OCI-LY1 (cell line): ENCODE results near the gene MARCHF7.
"Not testable (repeated sequence)": the region's sequence is repeated elsewhere in the genome, so short reads cannot be mapped to it uniquely, and the experiment has no call there.

Source experiments
- H2AFZ ChIP-seq: fragments of 200-600 bp; sonication (generic), shearing (Covaris generic); 2 replicates; pipeline ENCODE4 v1.6.0; 2014; ENCODE audit warnings: antibody characterized with exemption, mild to moderate bottlenecking, low read length
- H3F3A ChIP-seq: fragments of 200-600 bp; sonication (generic), shearing (Covaris generic); 2 replicates; pipeline ENCODE4 v1.6.0; 2014; ENCODE audit warnings: mild to moderate bottlenecking, antibody characterized with exemption, low read length, moderate library complexity; ENCODE audit not compliant: insufficient read depth
- H3K27ac ChIP-seq: fragments of 200-600 bp; sonication (generic); 2 replicates; pipeline ENCODE4 v1.5.1; 2014; ENCODE audit warnings: low read length, mixed run types, mild to moderate bottlenecking, low read depth; ENCODE audit not compliant: poor library complexity, severe bottlenecking
- H3K27me3 ChIP-seq: fragments of 200-600 bp; sonication (generic); 2 replicates; pipeline ENCODE4 v1.6.0; 2014; ENCODE audit warnings: antibody characterized with exemption, mild to moderate bottlenecking, low read length, moderate library complexity; ENCODE audit not compliant: insufficient read depth
- H3K36me3 ChIP-seq: fragments of 200-600 bp; sonication (generic); 2 replicates; pipeline ENCODE4 v1.6.1; 2014; ENCODE audit warnings: mild to moderate bottlenecking, antibody characterized with exemption, low read length, moderate library complexity, mixed read lengths; ENCODE audit not compliant: insufficient read depth
- H3K4me1 ChIP-seq: fragments of 200-600 bp; sonication (generic); 2 replicates; pipeline ENCODE4 v1.5.1; 2014; ENCODE audit warnings: mild to moderate bottlenecking, low read length, moderate library complexity; ENCODE audit not compliant: insufficient read depth, severe bottlenecking
- H3K4me2 ChIP-seq: fragments of 200-600 bp; sonication (generic), shearing (Covaris generic); 2 replicates; pipeline ENCODE4 v1.6.1; 2014; ENCODE audit warnings: low read length
- H3K4me3 ChIP-seq: fragments of 200-600 bp; sonication (generic); 2 replicates; pipeline ENCODE4 v1.5.1; 2014; ENCODE audit warnings: low read length, low read depth, mild to moderate bottlenecking, mixed read lengths; ENCODE audit not compliant: poor library complexity, severe bottlenecking
- H3K79me2 ChIP-seq: fragments of 200-600 bp; shearing (Covaris generic); 2 replicates; pipeline ENCODE4 v1.6.1; 2016; ENCODE audit warnings: mixed run types, low read length, mixed read lengths; ENCODE audit not compliant: insufficient read depth
- H3K9ac ChIP-seq: fragments of 200-600 bp; sonication (generic), shearing (Covaris generic); 2 replicates; pipeline ENCODE4 v1.6.1; 2014; ENCODE audit warnings: mild to moderate bottlenecking, low read length, mixed read lengths
- H3K9me2 ChIP-seq: fragments of 200-600 bp; sonication (generic), shearing (Covaris generic); 2 replicates; pipeline ENCODE4 v1.6.1; 2014; ENCODE audit warnings: low read depth, mild to moderate bottlenecking, low read length, mixed read lengths
- H3K9me3 ChIP-seq: fragments of 200-600 bp; shearing (Covaris generic); 2 replicates; pipeline ENCODE4 v1.6.1; 2014; ENCODE audit warnings: low read length, mixed read lengths
- H4K20me1 ChIP-seq: fragments of 200-600 bp; sonication (generic), shearing (Covaris generic); 2 replicates; pipeline ENCODE4 v1.6.0; 2016; ENCODE audit warnings: mild to moderate bottlenecking, low read length; ENCODE audit not compliant: insufficient read depth
- CTCF ChIP-seq: fragments of 200-600 bp; sonication (generic), shearing (Covaris generic); IDR thresholded peaks from 2 replicates; pipeline ENCODE4 v1.5.1; 2017; ENCODE audit warnings: mild to moderate bottlenecking, antibody characterized with exemption, low read length, moderate library complexity, mixed read lengths
- EZH2 ChIP-seq: fragments of 200-600 bp; sonication (generic), shearing (Covaris generic); IDR thresholded peaks from 2 replicates; pipeline ENCODE4 v1.8.0; 2017; ENCODE audit warnings: borderline replicate concordance, mixed run types, mild to moderate bottlenecking, antibody characterized with exemption, low read length, moderate library complexity, mixed read lengths

Gene MARCHF7

GRCh38 chr2:159712143-159712928 lies at the start of gene MARCHF7:
MARCHF7 (plus strand) TSS chr2:159712506; CDS start chr2:159729023, 16,517 bp downstream.
- Histone ChIP-seq H3K79me2 (peaks cover 49% of the 10 kb centered on the region), H3K9ac (peak within 1 kb of the TSS; percentile 94), H3K4me1 (peaks cover 47% of the 10 kb centered on the region), H3K4me3 (peak within 1 kb of the TSS; percentile 88), H3K36me3 (peaks cover 35% of the 10 kb centered on the region), H4K20me1 (no peaks in the 10 kb centered on the region), H3K9me3 (no peaks in the 10 kb centered on the region), H2AFZ (peak within 1 kb of the TSS; percentile 90), H3F3A (no peaks in the 10 kb centered on the region), H3K4me2 (peak within 1 kb of the TSS; percentile 85), H3K27me3 (no peaks in the 10 kb centered on the region), H3K9me2 (no peaks in the 10 kb centered on the region), H3K27ac (peak within 1 kb of the TSS; percentile 89)
- TF ChIP-seq EZH2, result no peak
- peak; percentile 62 for TF ChIP-seq CTCF

GRCh38 chr2:159667423-159667822 lies 44.9 kb upstream of the MARCHF7 start:
- H4K20me1 ChIP-seq, H3F3A ChIP-seq, H3K4me3 ChIP-seq, H2AFZ ChIP-seq, H3K79me2 ChIP-seq, H3K9me3 ChIP-seq, H3K9ac ChIP-seq, H3K4me2 ChIP-seq, H3K4me1 ChIP-seq, H3K9me2 ChIP-seq, H3K27me3 ChIP-seq, H3K27ac ChIP-seq, H3K36me3 ChIP-seq: not testable (repeated sequence)

- Histone ChIP-seq H3K9ac (no peak overlapping the region), H3K4me3 (no peak overlapping the region), H3K79me2 (no peaks in the 10 kb centered on the region), H3K4me2 (no peak overlapping the region), H4K20me1 (no peaks in the 10 kb centered on the region), H3K27ac (no peak overlapping the region), H3K27me3 (no peaks in the 10 kb centered on the region), H3K9me3 (no peaks in the 10 kb centered on the region), H3K4me1 (no peaks in the 10 kb centered on the region), H3F3A (no peaks in the 10 kb centered on the region), H3K36me3 (no peaks in the 10 kb centered on the region), H2AFZ (no peak overlapping the region), H3K9me2 (no peaks in the 10 kb centered on the region)
- TF ChIP-seq EZH2 (no peak), CTCF (no peak)
Measured at GRCh38 chr2:159671047-159671446, 41.3 kb upstream of the MARCHF7 start.

- Histone ChIP-seq H3K4me2 (no peak overlapping the region), H3K9ac (no peak overlapping the region), H3K27ac (no peak overlapping the region), H3K4me1 (no peaks in the 10 kb centered on the region), H3K79me2 (no peaks in the 10 kb centered on the region), H3K9me2 (no peaks in the 10 kb centered on the region), H3K36me3 (no peaks in the 10 kb centered on the region), H4K20me1 (no peaks in the 10 kb centered on the region), H3K27me3 (no peaks in the 10 kb centered on the region), H3F3A (no peaks in the 10 kb centered on the region), H2AFZ (no peak overlapping the region), H3K9me3 (no peaks in the 10 kb centered on the region), H3K4me3 (no peak overlapping the region)
- no peak for TF ChIP-seq EZH2
- peak; percentile 30; the same call in 1 of the 2 replicates for TF ChIP-seq CTCF
Measured at GRCh38 chr2:159677654-159678053, 34.7 kb upstream of the MARCHF7 start.
